Calu3 (cell line): ENCODE data around the gene KLHL33. TPM values are rescaled to one million over a fixed set of nuclear protein-coding genes. Genes with fewer than 3 reads are reported as not detected.

ENCODE experiments used
- BruUV-seq: library from RNA; stranded (reverse); fragments of 400-500 nt; replicated peaks from 2 replicates; lab custom pipeline; 2021; lab: Mats Ljungman, UMichigan
- CTCF ChIA-PET: fragments of 300-600 bp; sonication (Branson Sonifier 250); formaldehyde crosslinking; loops from one replicate; lab custom pipeline; 2022; ENCODE audit warnings: antibody characterized with exemption; lab: Charles Lee
- DNase-seq: peaks from one replicate; pipeline ENCODE4 v3.0.0; 2022
- H3K27ac Mint-ChIP-seq: one replicate; pipeline ENCODE4 v1.8.0; 2022; ENCODE audit warnings: mixed read lengths; ENCODE audit not compliant: unreplicated experiment
- H3K27me3 Mint-ChIP-seq: one replicate; pipeline ENCODE4 v1.8.0; 2022; ENCODE audit warnings: mixed read lengths; ENCODE audit not compliant: unreplicated experiment
- H3K36me3 Mint-ChIP-seq: one replicate; pipeline ENCODE4 v1.8.0; 2022; ENCODE audit warnings: mild to moderate bottlenecking, moderate library complexity, mixed read lengths; ENCODE audit not compliant: insufficient read depth, unreplicated experiment
- H3K4me1 Mint-ChIP-seq: one replicate; pipeline ENCODE4 v1.8.0; 2022; ENCODE audit warnings: mild to moderate bottlenecking, low read depth, mixed read lengths; ENCODE audit not compliant: unreplicated experiment
- H3K4me3 Mint-ChIP-seq: one replicate; pipeline ENCODE4 v1.8.0; 2022; ENCODE audit warnings: mild to moderate bottlenecking, low read depth, moderate library complexity, mixed read lengths; ENCODE audit not compliant: unreplicated experiment
- H3K9me3 Mint-ChIP-seq: one replicate; pipeline ENCODE4 v1.8.0; 2022; ENCODE audit warnings: low read depth, mixed read lengths; ENCODE audit not compliant: unreplicated experiment
- CTCF ChIP-seq: fragments of 200-600 bp; IDR thresholded peaks from one replicate; pipeline ENCODE4 v1.8.0; 2022; ENCODE audit warnings: antibody characterized with exemption; ENCODE audit not compliant: unreplicated experiment
- intact Hi-C: fragments of 100-400 bp; cut with micrococcal nuclease; formaldehyde crosslinking; loops from one replicate; pipeline ENCODE4 v1.10.0; 2022; ENCODE audit not compliant: unreplicated experiment
- total RNA-seq: library from RNA; stranded (reverse); gene quantifications from 2 replicates; pipeline ENCODE4 v1.2.3, GENCODE V29; 2022

Gene KLHL33
- total RNA-seq, 1 experiment from 2014 or later, result not detected

- H3K4me1 Mint-ChIP-seq, result no peaks in the 10 kb centered on the region
- DNase-seq, result no peak
- CTCF ChIA-PET, result no interaction called here
- H3K9me3 Mint-ChIP-seq, result no peaks in the 10 kb centered on the region
- intact Hi-C loops, result no loop called here
- H3K36me3 Mint-ChIP-seq, result peaks cover 36% of the 10 kb centered on the region
- no peaks in the 10 kb centered on the region for H3K27me3 Mint-ChIP-seq
- no TSS peak for BruUV-seq
- no peak overlapping the region for H3K27ac Mint-ChIP-seq
- H3K4me3 Mint-ChIP-seq, result no peak overlapping the region
- TF ChIP-seq CTCF, result no peak
These were observed 56.2 kb downstream of the KLHL33 start for GRCh38 chr14:20379743-20380142.

DNA sequence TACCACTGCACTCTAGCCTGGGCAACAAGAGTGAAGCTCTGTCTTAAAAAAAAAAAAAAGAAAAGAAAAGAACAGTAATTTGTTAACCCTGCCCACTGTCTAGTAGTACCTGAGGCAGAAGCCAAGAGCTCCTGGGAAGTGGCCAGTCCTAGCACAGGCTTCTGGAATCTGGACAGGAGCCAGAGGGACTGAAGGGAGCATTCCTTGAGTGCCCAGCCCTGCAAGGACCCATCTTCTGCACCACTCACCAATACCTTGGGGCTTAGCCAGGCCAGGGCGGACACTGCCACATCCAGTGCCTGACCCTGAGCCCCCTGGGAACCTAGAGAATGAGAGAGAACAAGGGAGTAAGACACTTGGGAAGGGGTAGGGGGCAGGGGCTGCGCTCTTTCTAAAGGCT is 58.8 kb downstream of the KLHL33 start:
- intact Hi-C loops, result no loop called here
- BruUV-seq, result no TSS peak
- TF ChIP-seq CTCF, result no peak
- Mint-ChIP-seq H3K36me3 (peaks cover 39% of the 10 kb centered on the region), H3K4me3 (no peak overlapping the region), H3K9me3 (no peaks in the 10 kb centered on the region), H3K4me1 (no peaks in the 10 kb centered on the region), H3K27ac (no peak overlapping the region), H3K27me3 (no peaks in the 10 kb centered on the region)
- CTCF ChIA-PET, result interaction anchor here (0.7 kb wide), 1 partner anchor 78 kb away, joined by 3 read pairs; the partner anchor contains the start of gene APEX1
- DNase-seq, result no peak

DNA sequence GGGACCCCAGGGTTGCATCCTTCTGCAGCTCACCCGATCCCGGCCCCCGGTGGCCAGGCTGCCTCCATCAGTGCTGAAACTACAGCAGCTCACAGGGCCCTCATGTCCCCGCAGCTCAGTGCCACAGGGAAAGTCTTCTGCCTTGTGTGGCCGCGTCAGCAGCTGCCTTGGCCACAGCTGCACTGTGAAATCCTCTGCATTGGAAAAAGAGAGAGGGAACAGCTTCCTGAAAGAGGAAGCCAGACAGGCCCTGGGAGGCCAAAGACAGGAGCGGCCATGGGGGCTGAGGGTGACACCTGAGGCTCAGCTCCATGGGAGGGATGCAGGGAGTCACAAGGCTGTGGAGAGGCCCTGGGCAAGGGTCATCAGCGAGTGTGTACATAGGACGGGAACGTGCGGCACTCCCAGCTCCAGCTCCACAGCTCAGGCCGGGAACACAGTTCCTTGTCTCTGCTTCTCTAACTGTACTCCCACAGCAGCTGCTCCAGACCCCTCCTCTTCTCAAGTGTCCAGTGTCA is 59.8 kb downstream of the KLHL33 start:
- no peak for TF ChIP-seq CTCF
- no peak for DNase-seq
- Mint-ChIP-seq H3K4me3 (no peak overlapping the region), H3K36me3 (peaks cover 42% of the 10 kb centered on the region), H3K27me3 (no peaks in the 10 kb centered on the region), H3K27ac (no peak overlapping the region), H3K4me1 (no peaks in the 10 kb centered on the region), H3K9me3 (no peaks in the 10 kb centered on the region)
- BruUV-seq, result no TSS peak
- CTCF ChIA-PET, result no interaction called here
- intact Hi-C loops, result no loop called here

Other genes with a start within 250 kb of the KLHL33 start
- not detected in 2 replicates for gene OR11G2, start 245.3 kb downstream of the KLHL33 start, total RNA-seq
- not detected in 2 replicates for gene OR11H6, start 212.5 kb downstream of the KLHL33 start, total RNA-seq
- not detected in 2 replicates for gene OR11H7, start 207.2 kb downstream of the KLHL33 start, total RNA-seq
- not detected in 2 replicates for gene OR11H4, start 196.9 kb downstream of the KLHL33 start, total RNA-seq
- 20.6 and 28.2 TPM in 2 replicates for gene TTC5, start 130.2 kb downstream of the KLHL33 start, total RNA-seq
- gene CCNB1IP1, start 102.9 kb downstream of the KLHL33 start, total RNA-seq, result 37.3 and 39.0 TPM in 2 replicates
- 28.6 and 30.5 TPM in 2 replicates for gene PARP2, start 92.5 kb downstream of the KLHL33 start, total RNA-seq
- gene TEP1, start 22.7 kb downstream of the KLHL33 start, total RNA-seq, result 30.4 and 32.5 TPM in 2 replicates
- 46.2 and 54.3 TPM in 2 replicates for gene OSGEP, start 18.6 kb upstream of the KLHL33 start, total RNA-seq
- 205 TPM in 2 replicates for gene APEX1, start 19.1 kb upstream of the KLHL33 start, total RNA-seq
- 27.0 and 33.8 TPM in 2 replicates for gene PIP4P1, start 25.3 kb upstream of the KLHL33 start, total RNA-seq
- gene PNP, start 33.2 kb upstream of the KLHL33 start, total RNA-seq, result 81.3 and 94.9 TPM in 2 replicates
- 0.54 and 0.61 TPM in 2 replicates for gene RNASE10, start 69.4 kb upstream of the KLHL33 start, total RNA-seq
- not detected in 2 replicates for gene RNASE9, start 124.9 kb upstream of the KLHL33 start, total RNA-seq
- gene RNASE11, start 151.8 kb upstream of the KLHL33 start, total RNA-seq, result not detected in 2 replicates
- not detected in 2 replicates for gene RNASE12, start 155.2 kb upstream of the KLHL33 start, total RNA-seq
- not detected in 2 replicates for gene OR6S1, start 205.5 kb upstream of the KLHL33 start, total RNA-seq
- 5.3 and 7.3 TPM in 2 replicates for gene RNASE4, start 248.4 kb upstream of the KLHL33 start, total RNA-seq